GM06990 (cell line): ENCODE data around the gene ADPRHL1.

Experiments
- DNase-seq: peaks from one replicate; pipeline ENCODE4 v3.0.0-alpha.2; 2011; ENCODE audit not compliant: insufficient read length; ENCODE audit errors: extremely low read depth
- H3K27me3 ChIP-seq: replicated peaks from 2 replicates; pipeline ENCODE4 v1.6.0; 2011; ENCODE audit warnings: low read length; ENCODE audit not compliant: control insufficient read depth, insufficient read depth
- H3K36me3 ChIP-seq: 2 replicates; pipeline ENCODE4 v1.5.1; 2011; ENCODE audit warnings: low read length; ENCODE audit not compliant: control insufficient read depth, insufficient read depth
- H3K4me3 ChIP-seq: replicated peaks from 2 replicates; pipeline ENCODE4 v1.5.1; 2011; ENCODE audit warnings: low read depth, mild to moderate bottlenecking, control low read depth, low read length
- CTCF ChIP-seq: IDR thresholded peaks from 2 replicates; pipeline ENCODE4 v1.5.1; 2011; ENCODE audit warnings: low read length, control low read depth, mild to moderate bottlenecking, inconsistent platforms; ENCODE audit not compliant: insufficient read depth, poor library complexity, severe bottlenecking

Gene ADPRHL1

GRCh38 chr13:113485545-113485944 is 32.3 kb upstream of the ADPRHL1 start:
- Histone ChIP-seq H3K36me3 (no peaks in the 10 kb centered on the region), H3K27me3 (no peaks in the 10 kb centered on the region), H3K4me3 (no peak overlapping the region)
- no peak for TF ChIP-seq CTCF
- no peak for DNase-seq

DNA sequence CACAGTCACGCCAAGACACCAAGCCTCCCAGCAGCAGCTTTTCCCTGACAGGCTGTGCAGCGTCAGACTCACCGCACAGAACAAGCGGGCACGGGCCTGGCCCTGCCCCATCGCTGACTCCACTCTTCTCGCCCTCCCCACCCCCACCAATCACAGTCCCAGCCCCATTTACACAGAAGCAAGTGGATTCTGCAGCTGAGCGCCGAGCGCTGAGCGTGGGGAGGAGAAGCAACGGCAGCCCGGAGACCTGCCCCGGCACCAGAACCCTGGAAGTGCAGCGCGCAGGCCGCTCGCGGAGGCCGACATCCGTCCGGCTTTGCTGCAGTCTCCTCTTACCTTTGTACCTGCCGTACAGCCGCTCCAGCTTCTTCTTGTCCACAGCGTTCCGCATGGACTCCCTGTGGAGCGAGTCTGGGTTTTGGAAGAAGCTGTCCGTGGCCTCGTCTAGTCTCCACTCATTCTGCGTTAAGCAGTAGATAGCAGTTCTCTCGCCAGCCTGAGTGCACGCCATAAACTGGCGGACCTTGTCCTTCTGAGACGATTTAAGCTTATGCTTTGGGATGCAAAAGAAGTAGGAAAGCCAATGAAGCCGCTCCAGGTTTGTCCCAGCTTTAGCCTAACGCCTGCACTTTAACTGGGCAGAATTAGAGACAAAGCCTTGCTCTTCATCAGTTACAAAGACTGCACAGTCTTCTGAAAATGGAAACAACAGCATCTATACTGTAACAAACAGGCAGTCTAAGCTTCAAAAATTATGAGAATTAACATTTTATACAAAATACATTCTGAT is 30.4 kb upstream of the ADPRHL1 start:
- DNase-seq = no peak
- Histone ChIP-seq H3K27me3 (no peaks in the 10 kb centered on the region), H3K4me3 (no peak overlapping the region), H3K36me3 (peaks cover 2% of the 10 kb centered on the region; the same call in 1 of the 2 replicates)
- TF ChIP-seq CTCF = no peak

- Histone ChIP-seq H3K4me3 (no peak overlapping the region), H3K36me3 (peaks cover 2% of the 10 kb centered on the region; the same call in 1 of the 2 replicates), H3K27me3 (no peaks in the 10 kb centered on the region)
- DNase-seq = no peak
- no peak for TF ChIP-seq CTCF
Measured at GRCh38 chr13:113483081-113483480, 29.8 kb upstream of the ADPRHL1 start.

GRCh38 chr13:113479179-113479578 is 25.9 kb upstream of the ADPRHL1 start:
- DNase-seq = no peak
- H3K4me3 ChIP-seq = no peak overlapping the region
- TF ChIP-seq CTCF = no peak
- H3K36me3 ChIP-seq = peaks cover 11% of the 10 kb centered on the region
- H3K27me3 ChIP-seq = no peaks in the 10 kb centered on the region

- peaks cover 15% of the 10 kb centered on the region for H3K36me3 ChIP-seq
- TF ChIP-seq CTCF = no peak
- no peak for DNase-seq
- H3K4me3 ChIP-seq = no peak overlapping the region
- H3K27me3 ChIP-seq = no peaks in the 10 kb centered on the region
Measured at GRCh38 chr13:113477724-113478123, 24.4 kb upstream of the ADPRHL1 start.
